ENCODE data around the gene RPL19. TPM values are rescaled to one million over a fixed set of nuclear protein-coding genes. Genes with fewer than 3 reads are reported as not detected.
A peak's percentile ranks its signal among the peaks of the same experiment; 100 is the strongest.

The RPL19 gene
- total RNA-seq, 1 donor from 2014 or later, result 484 TPM

GRCh38 chr17:39222866-39223834, 23.1 kb downstream of the RPL19 start:
- DNase-seq (ENCODE audit: low spot score) (no peak), ATAC-seq (no peak)

- no peak for DNase-seq (ENCODE audit: low spot score)
- ATAC-seq, result no peak
Measured at GRCh38 chr17:39223907-39224777, 24.1 kb downstream of the RPL19 start.

GRCh38 chr17:39224778-39225307, 24.8 kb downstream of the RPL19 start:
- ATAC-seq, result peak; percentile 17
- DNase-seq (ENCODE audit: low spot score), result no peak

- ATAC-seq, result no peak
- no peak for DNase-seq (ENCODE audit: low spot score)
Measured at GRCh38 chr17:39225308-39225958, 25.4 kb downstream of the RPL19 start, which contains the start of gene STAC2. Gene STAC2 (minus strand): TSS chr17:39225945. CDS start chr17:39225502, 443 bp downstream.

- DNase-seq (ENCODE audit: low spot score) (no peak), ATAC-seq (peak; percentile 29)
Measured at GRCh38 chr17:39225959-39226683, 26.0 kb downstream of the RPL19 start.

GRCh38 chr17:39227364-39227919, 27.4 kb downstream of the RPL19 start:
- ATAC-seq (no peak), DNase-seq (ENCODE audit: low spot score) (no peak)

DNA sequence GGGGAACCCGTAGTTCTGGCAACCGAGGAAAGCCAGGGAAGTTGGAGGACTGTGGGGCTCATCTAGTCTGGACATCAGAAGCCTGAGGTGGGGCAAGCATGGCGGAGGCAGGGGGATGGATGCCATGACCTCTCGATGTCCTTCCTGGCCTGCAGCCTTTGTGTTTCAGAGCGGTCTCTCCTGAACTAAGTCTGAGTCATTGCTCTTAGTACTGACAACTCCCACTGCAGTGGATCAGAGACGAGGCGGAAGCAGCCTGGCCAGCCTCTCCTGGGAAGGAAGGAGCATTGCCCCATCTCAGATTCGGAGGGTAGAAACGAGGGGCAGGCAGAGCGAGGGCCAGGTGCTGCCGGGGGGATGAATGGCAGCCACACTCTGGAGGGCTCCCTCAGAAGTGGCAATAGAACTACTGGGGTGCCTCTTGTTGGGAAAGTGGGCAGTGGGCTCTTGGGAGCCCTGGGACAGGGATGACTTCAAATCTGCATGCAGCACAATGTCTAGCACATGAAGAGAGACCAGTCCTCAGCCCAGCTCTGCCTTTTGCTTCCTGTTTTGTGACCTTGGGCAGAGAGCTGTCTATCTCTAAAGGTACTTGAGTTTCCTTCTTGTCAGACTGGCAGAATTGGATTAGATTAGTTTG, 29.3 kb downstream of the RPL19 start:
- DNase-seq (ENCODE audit: low spot score) (no peak), ATAC-seq (no peak)

DNA sequence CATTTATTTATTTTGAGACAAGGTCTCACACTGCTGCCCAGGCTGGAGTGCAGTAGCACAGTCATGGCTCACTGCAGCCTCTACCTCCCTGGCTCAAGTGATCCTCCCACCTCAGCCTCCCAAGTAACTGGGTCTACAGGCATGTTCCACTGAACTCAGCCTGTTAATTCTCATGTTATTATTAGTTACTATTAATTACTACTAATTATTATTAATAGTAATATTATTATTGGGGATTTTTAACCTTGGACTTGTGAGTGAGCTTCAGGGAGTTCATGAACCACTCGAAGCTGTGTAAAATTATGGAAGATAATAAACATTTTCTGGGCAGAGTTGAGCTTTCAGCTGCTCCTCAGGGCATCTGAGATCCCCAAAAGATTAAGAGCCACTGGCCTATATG, 30.3 kb downstream of the RPL19 start:
- ATAC-seq, result no peak
- DNase-seq (ENCODE audit: low spot score), result no peak

GRCh38 chr17:39231091-39231561, 31.0 kb downstream of the RPL19 start:
- DNase-seq (ENCODE audit: low spot score), result no peak
- no peak for ATAC-seq

DNA sequence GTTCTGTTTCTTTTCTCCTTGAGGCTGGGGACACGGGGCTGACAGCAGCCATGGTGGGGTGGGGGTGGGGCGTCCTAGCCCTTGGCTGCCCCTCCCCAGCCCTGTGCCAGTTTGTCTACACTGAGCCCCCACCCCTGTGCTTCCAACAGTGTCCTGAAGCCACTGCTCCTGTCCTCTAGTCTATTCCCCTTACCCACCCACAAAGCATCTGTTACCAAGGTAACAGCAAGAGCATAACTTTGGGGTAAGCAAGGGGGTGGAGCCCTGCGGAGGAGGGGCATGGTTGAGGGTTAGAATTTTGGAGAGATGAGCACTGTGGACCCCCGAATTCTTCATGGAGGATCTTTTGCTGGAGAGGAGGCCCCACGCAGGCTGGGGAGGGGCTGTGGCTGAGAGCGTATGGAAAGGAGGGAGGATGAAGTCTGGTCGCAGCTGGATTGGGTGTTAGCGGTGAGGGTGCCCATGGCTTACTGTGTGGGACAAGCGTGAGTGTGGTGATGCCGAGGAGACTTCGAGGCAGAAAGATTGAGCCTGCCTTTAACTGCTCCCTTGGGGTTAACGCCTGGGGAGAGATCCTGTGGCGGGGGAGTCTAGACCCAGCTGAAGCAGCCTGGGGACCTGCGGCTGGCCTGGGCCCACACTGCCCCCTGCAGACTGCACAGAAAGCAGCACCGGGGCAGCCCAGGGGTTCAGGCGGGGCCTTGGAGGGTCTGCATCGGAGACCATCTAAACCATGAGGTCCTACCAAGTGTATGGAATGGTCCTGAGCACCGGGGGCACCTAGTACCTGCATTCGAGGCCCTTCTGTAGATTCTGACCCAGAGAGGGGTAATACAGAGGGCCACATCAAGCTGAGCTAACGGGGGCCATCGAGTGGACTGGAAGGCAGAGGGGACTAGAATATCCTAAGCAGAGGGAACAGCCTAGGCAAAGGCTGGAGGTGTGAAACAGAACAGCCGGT, 31.8 kb downstream of the RPL19 start:
- ATAC-seq (peak; percentile 74), DNase-seq (ENCODE audit: low spot score) (no peak)

- ATAC-seq (peak; percentile 55), DNase-seq (ENCODE audit: low spot score) (no peak)
Measured at GRCh38 chr17:39235555-39236449, 35.7 kb downstream of the RPL19 start.

- DNase-seq (ENCODE audit: low spot score), result no peak
- ATAC-seq, result no peak
Measured at GRCh38 chr17:39236450-39236927, 36.4 kb downstream of the RPL19 start.

- ATAC-seq, result no peak
- DNase-seq (ENCODE audit: low spot score), result no peak
Measured at GRCh38 chr17:39236981-39237441, 36.9 kb downstream of the RPL19 start.

GRCh38 chr17:39237586-39237985, 37.5 kb downstream of the RPL19 start:
- DNase-seq (ENCODE audit: low spot score) (no peak), ATAC-seq (no peak)

GRCh38 chr17:39238311-39238972, 38.4 kb downstream of the RPL19 start:
- peak; percentile 65 for DNase-seq (ENCODE audit: low spot score)
- ATAC-seq, result peak; percentile 74

Data from left lobe of liver (tissue), 2 donors.